H9 (cell line): Measurements from ENCODE around the gene PRADC1. TPM values are rescaled to one million over a fixed set of nuclear protein-coding genes. Genes with fewer than 3 reads are reported as not detected.

Source experiments
- DNase-seq: peaks from one replicate; pipeline ENCODE4 v3.0.0-alpha.2; 2017
- H2AFZ ChIP-seq: one replicate; pipeline ENCODE4 v1.6.1; 2013; ENCODE audit warnings: mild to moderate bottlenecking, low read length, control low read depth, moderate library complexity
- H2AK5ac ChIP-seq: 2 replicates; pipeline ENCODE4 v1.6.1; 2013; ENCODE audit warnings: low read length, control low read depth, mixed read lengths; ENCODE audit not compliant: insufficient read length
- H2BK120ac ChIP-seq: one replicate; pipeline ENCODE4 v1.6.1; 2013; ENCODE audit warnings: low read depth, mild to moderate bottlenecking, low read length, control low read depth, inconsistent platforms; ENCODE audit not compliant: poor library complexity, severe bottlenecking
- H2BK12ac ChIP-seq: 2 replicates; pipeline ENCODE4 v1.6.1; 2013; ENCODE audit warnings: low read length, control low read depth, mixed read lengths, low read depth; ENCODE audit not compliant: insufficient read length
- H2BK15ac ChIP-seq: 2 replicates; pipeline ENCODE4 v1.6.1; 2013; ENCODE audit warnings: low read depth, low read length, control low read depth
- H2BK20ac ChIP-seq: one replicate; pipeline ENCODE4 v1.6.1; 2013; ENCODE audit warnings: low read depth, mild to moderate bottlenecking, low read length, control low read depth, inconsistent platforms; ENCODE audit not compliant: poor library complexity, severe bottlenecking
- H2BK5ac ChIP-seq: 2 replicates; pipeline ENCODE4 v1.6.1; 2013; ENCODE audit warnings: low read length, control low read depth, mixed read lengths; ENCODE audit not compliant: insufficient read length
- H3K14ac ChIP-seq: 2 replicates; pipeline ENCODE4 v1.6.1; 2013; ENCODE audit warnings: low read length, control low read depth; ENCODE audit not compliant: insufficient read depth
- H3K18ac ChIP-seq: 2 replicates; pipeline ENCODE4 v1.6.1; 2013; ENCODE audit warnings: low read depth, mild to moderate bottlenecking, mixed read lengths, low read length, control low read depth; ENCODE audit not compliant: insufficient read length
- H3K23ac ChIP-seq: 2 replicates; pipeline ENCODE4 v1.6.1; 2013; ENCODE audit warnings: low read length, control low read depth, mixed read lengths, low read depth; ENCODE audit not compliant: insufficient read length
- H3K23me2 ChIP-seq: 2 replicates; pipeline ENCODE4 v1.6.1; 2013; ENCODE audit warnings: low read depth, mild to moderate bottlenecking, mixed read lengths, low read length, control low read depth; ENCODE audit not compliant: insufficient read length, poor library complexity, severe bottlenecking
- H3K27ac ChIP-seq: 2 replicates; pipeline ENCODE4 v1.5.1; 2013; ENCODE audit warnings: low read length, control low read depth, mixed read lengths, low read depth; ENCODE audit not compliant: insufficient read length
- H3K27me3 ChIP-seq: 2 replicates; pipeline ENCODE4 v1.6.1; 2013; ENCODE audit warnings: low read length, control low read depth, inconsistent platforms; ENCODE audit not compliant: insufficient read depth
- H3K4ac ChIP-seq: 2 replicates; pipeline ENCODE4 v1.6.1; 2013; ENCODE audit warnings: low read depth, mild to moderate bottlenecking, control low read depth, inconsistent platforms, low read length, moderate library complexity
- H3K4me1 ChIP-seq: 2 replicates; pipeline ENCODE4 v1.6.1; 2013; ENCODE audit warnings: low read length, control low read depth, inconsistent platforms; ENCODE audit not compliant: insufficient read depth
- H3K4me2 ChIP-seq: 2 replicates; pipeline ENCODE4 v1.6.1; 2013; ENCODE audit warnings: low read length, control low read depth, mixed read lengths; ENCODE audit not compliant: insufficient read length, insufficient read depth
- H3K56ac ChIP-seq: 2 replicates; pipeline ENCODE4 v1.6.1; 2013; ENCODE audit warnings: low read depth, mild to moderate bottlenecking, mixed read lengths, low read length, control low read depth; ENCODE audit not compliant: insufficient read length
- H3K79me1 ChIP-seq: 2 replicates; pipeline ENCODE4 v1.6.1; 2013; ENCODE audit warnings: low read depth, mild to moderate bottlenecking, moderate library complexity, low read length, control low read depth, inconsistent platforms; ENCODE audit not compliant: insufficient read depth, poor library complexity, severe bottlenecking
- H3K79me2 ChIP-seq: 2 replicates; pipeline ENCODE4 v1.6.1; 2013; ENCODE audit warnings: low read length, control low read depth, inconsistent platforms; ENCODE audit not compliant: insufficient read depth
- H3K9ac ChIP-seq: 2 replicates; pipeline ENCODE4 v1.6.1; 2013; ENCODE audit warnings: low read length, control low read depth, mixed read lengths; ENCODE audit not compliant: insufficient read length; ENCODE audit errors: extremely low read depth
- H3K9me3 ChIP-seq: one replicate; pipeline ENCODE4 v1.6.1; 2013; ENCODE audit warnings: low read depth, low read length, inconsistent platforms; ENCODE audit not compliant: control insufficient read depth
- H3T11ph ChIP-seq: one replicate; pipeline ENCODE4 v1.6.1; 2013; ENCODE audit warnings: mild to moderate bottlenecking, low read length, control low read depth, inconsistent platforms
- H4K20me1 ChIP-seq: one replicate; pipeline ENCODE4 v1.6.1; 2013; ENCODE audit not compliant: control insufficient read depth, insufficient read length, insufficient read depth
- H4K5ac ChIP-seq: 2 replicates; pipeline ENCODE4 v1.6.1; 2013; ENCODE audit warnings: low read depth, mild to moderate bottlenecking, mixed read lengths, low read length, control low read depth; ENCODE audit not compliant: insufficient read length
- H4K8ac ChIP-seq: replicated peaks from 2 replicates; pipeline ENCODE4 v1.6.1; 2013; ENCODE audit warnings: low read length, control low read depth, mixed read lengths, low read depth; ENCODE audit not compliant: insufficient read length
- H4K91ac ChIP-seq: 2 replicates; pipeline ENCODE4 v1.6.1; 2013; ENCODE audit warnings: low read depth, mild to moderate bottlenecking, moderate library complexity, mixed read lengths, low read length, control low read depth; ENCODE audit not compliant: insufficient read length
- H3K27ac Mint-ChIP-seq, 3 experiments: 2 replicates in 2 of 3; 3 replicates in 1 of 3; pipeline ENCODE4 v1.8.0; 2020 to 2021; ENCODE audit warnings: mixed read lengths in 3 of 3, mild to moderate bottlenecking in 1 of 3, moderate library complexity in 1 of 3
- H3K27me3 Mint-ChIP-seq: 2 replicates; pipeline ENCODE4 v1.8.0; 2021; ENCODE audit warnings: low read depth, mild to moderate bottlenecking, moderate library complexity, mixed read lengths
- H3K36me3 Mint-ChIP-seq, 3 experiments: 2 replicates in 2 of 3; 3 replicates in 1 of 3; pipeline ENCODE4 v1.8.0; 2020 to 2021; ENCODE audit warnings: low read depth in 3 of 3, mixed read lengths in 3 of 3; ENCODE audit not compliant: insufficient read depth in 1 of 3
- H3K4me1 Mint-ChIP-seq, 2 experiments: 2 replicates each; pipeline ENCODE4 v1.8.0; 2020; ENCODE audit warnings: mixed read lengths in 2 of 2
- H3K4me3 Mint-ChIP-seq, 2 experiments: 2 replicates in 1 of 2; 3 replicates in 1 of 2; pipeline ENCODE4 v1.8.0; 2020 to 2021; ENCODE audit warnings: mild to moderate bottlenecking in 2 of 2, mixed read lengths in 2 of 2, moderate library complexity in 1 of 2
- H3K9me3 Mint-ChIP-seq, 2 experiments: 2 replicates in 1 of 2; 3 replicates in 1 of 2; pipeline ENCODE4 v1.8.0; 2020; ENCODE audit warnings: mild to moderate bottlenecking in 2 of 2, mixed read lengths in 2 of 2, moderate library complexity in 1 of 2
- WGBS: extraction: QIAGEN DNeasy Blood & Tissue Kit; methylation state at CpG from one replicate; pipeline ENCODE4 v1.1.7; 2013; ENCODE audit warnings: missing lambda C conversion rate, low lambda C conversion rate, mixed read lengths; ENCODE audit not compliant: insufficient read length; ENCODE audit errors: extremely low coverage; 5-methylcytosine and 5-hydroxymethylcytosine counted together
- total RNA-seq: library from RNA; stranded (reverse); gene quantifications from 2 replicates; pipeline ENCODE4 v1.2.1, GENCODE V29; 2021
- TF ChIP-seq, protein P1 (sequence below): fragments of 200-600 bp; sonication (generic); conservative IDR thresholded peaks from 3 replicates; pipeline ENCODE4 v1.8.0; 2021; ENCODE audit warnings: antibody characterized with exemption, mild to moderate bottlenecking

Gene PRADC1
- total RNA-seq, 1 experiment from 2014 or later = 9.6 TPM

GRCh38 chr2:73238149-73238548 is 5.1 kb upstream of the PRADC1 start:
- peak overlapping the region; percentile 22 for H3K4me2 ChIP-seq
- H4K91ac ChIP-seq = no peak overlapping the region
- H2BK120ac ChIP-seq = no peak overlapping the region
- no CpG with 5 or more reads among the region's 3 CpGs for WGBS
- Mint-ChIP-seq H3K4me3 (peak overlapping the region; percentile 1 to 56; a peak in 1 of 5 replicates), H3K27ac (peak overlapping the region; percentile 69 to 95 (median 82)), H3K9me3 (no peaks in the 10 kb centered on the region), H3K4me1 (peaks cover 31 to 32% of the 10 kb centered on the region in 2 experiments), H3K36me3 (peaks cover 14 to 55% (median 45%) of the 10 kb centered on the region in 3 experiments), H3K27me3 (no peaks in the 10 kb centered on the region)
- H3K79me1 ChIP-seq = no peaks in the 10 kb centered on the region
- peak overlapping the region; percentile 44 for H2BK5ac ChIP-seq
- H2BK12ac ChIP-seq = no peak overlapping the region
- H3K4ac ChIP-seq = no peak overlapping the region
- H3K27ac ChIP-seq = peak overlapping the region; percentile 82
- H2AFZ ChIP-seq = no peak overlapping the region
- peaks cover 14% of the 10 kb centered on the region for H3K23me2 ChIP-seq
- H2BK15ac ChIP-seq = no peak overlapping the region
- no peaks in the 10 kb centered on the region for H4K20me1 ChIP-seq
- no peaks in the 10 kb centered on the region for H3K27me3 ChIP-seq
- H3K23ac ChIP-seq = no peak overlapping the region
- TF ChIP-seq, protein P1, sequence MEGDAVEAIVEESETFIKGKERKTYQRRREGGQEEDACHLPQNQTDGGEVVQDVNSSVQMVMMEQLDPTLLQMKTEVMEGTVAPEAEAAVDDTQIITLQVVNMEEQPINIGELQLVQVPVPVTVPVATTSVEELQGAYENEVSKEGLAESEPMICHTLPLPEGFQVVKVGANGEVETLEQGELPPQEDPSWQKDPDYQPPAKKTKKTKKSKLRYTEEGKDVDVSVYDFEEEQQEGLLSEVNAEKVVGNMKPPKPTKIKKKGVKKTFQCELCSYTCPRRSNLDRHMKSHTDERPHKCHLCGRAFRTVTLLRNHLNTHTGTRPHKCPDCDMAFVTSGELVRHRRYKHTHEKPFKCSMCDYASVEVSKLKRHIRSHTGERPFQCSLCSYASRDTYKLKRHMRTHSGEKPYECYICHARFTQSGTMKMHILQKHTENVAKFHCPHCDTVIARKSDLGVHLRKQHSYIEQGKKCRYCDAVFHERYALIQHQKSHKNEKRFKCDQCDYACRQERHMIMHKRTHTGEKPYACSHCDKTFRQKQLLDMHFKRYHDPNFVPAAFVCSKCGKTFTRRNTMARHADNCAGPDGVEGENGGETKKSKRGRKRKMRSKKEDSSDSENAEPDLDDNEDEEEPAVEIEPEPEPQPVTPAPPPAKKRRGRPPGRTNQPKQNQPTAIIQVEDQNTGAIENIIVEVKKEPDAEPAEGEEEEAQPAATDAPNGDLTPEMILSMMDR = no peak
- H2BK20ac ChIP-seq = no peak overlapping the region
- H2AK5ac ChIP-seq = peak overlapping the region; percentile 22
- H3K9me3 ChIP-seq = no peaks in the 10 kb centered on the region
- H3K79me2 ChIP-seq = peaks cover 39% of the 10 kb centered on the region
- H3K56ac ChIP-seq = no peak overlapping the region
- peak overlapping the region; percentile 33 for H4K5ac ChIP-seq
- no peak for DNase-seq
- no peak overlapping the region for H4K8ac ChIP-seq
- H3K9ac ChIP-seq = peak overlapping the region; percentile 64
- peak overlapping the region; percentile 74; the same call in 1 of the 2 replicates for H3K14ac ChIP-seq
- H3K4me1 ChIP-seq = peaks cover 8% of the 10 kb centered on the region; the same call in 1 of the 2 replicates
- H3K18ac ChIP-seq = peak overlapping the region; percentile 61
- no peak overlapping the region for H3T11ph ChIP-seq
